Muscle layer of colon (tissue), 2 donors: Measurements from ENCODE around the gene PYGB.

Experiments used
- H3K27ac ChIP-seq: one replicate; pipeline ENCODE4 v1.7.0; 2013; ENCODE audit warnings: low read depth, mild to moderate bottlenecking, low read length, moderate library complexity
- H3K27me3 ChIP-seq, 2 donors: one replicate each; pipeline ENCODE4 v1.7.0; 2013; ENCODE audit warnings: low read length in 2 of 2, mild to moderate bottlenecking in 2 of 2; ENCODE audit not compliant: insufficient read depth in 2 of 2, control insufficient read depth in 1 of 2
- H3K36me3 ChIP-seq: one replicate; pipeline ENCODE4 v1.7.0; 2013; ENCODE audit warnings: mild to moderate bottlenecking, low read length; ENCODE audit not compliant: insufficient read depth
- H3K4me1 ChIP-seq: one replicate; pipeline ENCODE4 v1.7.0; 2013; ENCODE audit warnings: mild to moderate bottlenecking, low read length; ENCODE audit not compliant: insufficient read depth
- H3K4me3 ChIP-seq, 2 donors: one replicate each; pipeline ENCODE4 v1.7.0; 2013; ENCODE audit warnings: low read length in 2 of 2, low read depth in 1 of 2, mild to moderate bottlenecking in 1 of 2, moderate library complexity in 1 of 2
- H3K9ac ChIP-seq: one replicate; pipeline ENCODE4 v1.7.0; 2013; ENCODE audit warnings: low read length
- H3K9me3 ChIP-seq: one replicate; pipeline ENCODE4 v1.7.0; 2013; ENCODE audit warnings: mild to moderate bottlenecking, low read length
- donor health status: abdominal sarcoma.
- donor health status: Adenocarcinoma of cecum.

PYGB gene

DNA sequence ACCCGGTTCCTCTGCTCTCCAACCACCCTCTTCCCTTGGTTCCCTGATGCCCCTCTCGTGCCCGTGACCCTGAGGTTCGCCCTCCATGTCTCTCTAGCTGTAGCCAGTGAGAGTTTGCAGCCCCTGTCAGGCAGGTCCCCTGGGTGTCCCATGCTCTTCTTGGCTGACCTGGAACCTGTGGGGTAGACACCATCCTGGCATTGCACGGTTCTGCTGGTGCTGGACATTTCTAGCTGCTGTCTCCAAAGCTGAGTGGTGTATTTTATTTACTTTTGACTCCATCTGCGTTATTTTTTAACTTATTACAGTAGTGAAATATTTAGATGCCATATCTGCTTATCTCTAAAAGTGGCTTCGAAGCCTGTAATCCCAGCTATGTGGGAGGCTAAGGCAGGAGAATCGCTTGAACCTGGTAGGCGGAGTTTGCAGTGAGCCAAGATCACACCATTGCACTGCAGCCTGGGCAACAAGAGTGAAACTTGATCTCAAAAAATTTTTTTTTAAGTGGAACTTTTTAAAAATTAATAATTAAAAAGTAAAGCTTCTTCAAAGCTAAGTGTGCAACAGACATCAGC lies 39.8 kb upstream of the PYGB start:
- H3K27ac ChIP-seq, result no peak overlapping the region

DNA sequence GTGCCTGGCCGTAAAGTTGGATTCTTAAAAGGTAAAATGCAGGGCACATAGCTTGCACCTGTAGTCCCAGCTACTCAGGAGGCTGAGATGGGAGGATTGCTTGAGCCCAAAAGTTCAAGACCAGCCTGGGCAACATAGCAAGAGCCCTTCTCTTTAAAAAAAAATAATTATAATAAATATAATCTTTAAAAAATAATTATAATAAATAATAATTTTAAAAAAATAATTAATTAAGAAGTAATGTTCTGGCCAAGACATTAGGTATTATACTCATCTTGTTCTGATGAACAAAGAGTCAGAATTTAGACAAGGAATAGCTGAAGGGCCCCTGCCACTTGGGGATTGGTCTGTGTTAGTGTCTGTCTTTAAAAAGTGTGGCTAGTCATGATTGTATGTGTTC lies 38.5 kb upstream of the PYGB start:
- peaks cover 12% of the 10 kb centered on the region for H3K4me1 ChIP-seq
- H3K36me3 ChIP-seq, result peaks cover 30% of the 10 kb centered on the region
- H3K4me3 ChIP-seq, result no peak overlapping the region
- H3K27me3 ChIP-seq, result no peaks in the 10 kb centered on the region
- H3K27ac ChIP-seq, result no peak overlapping the region
- no peak overlapping the region for H3K9ac ChIP-seq
- no peaks in the 10 kb centered on the region for H3K9me3 ChIP-seq

More for the DNA sequence above, 39.8 kb upstream of the PYGB start:
- Histone ChIP-seq H3K4me1 (peaks cover 12% of the 10 kb centered on the region), H3K27me3 (no peaks in the 10 kb centered on the region), H3K9me3 (no peaks in the 10 kb centered on the region), H3K4me3 (no peak overlapping the region), H3K9ac (no peak overlapping the region), H3K36me3 (peaks cover 17% of the 10 kb centered on the region)

DNA sequence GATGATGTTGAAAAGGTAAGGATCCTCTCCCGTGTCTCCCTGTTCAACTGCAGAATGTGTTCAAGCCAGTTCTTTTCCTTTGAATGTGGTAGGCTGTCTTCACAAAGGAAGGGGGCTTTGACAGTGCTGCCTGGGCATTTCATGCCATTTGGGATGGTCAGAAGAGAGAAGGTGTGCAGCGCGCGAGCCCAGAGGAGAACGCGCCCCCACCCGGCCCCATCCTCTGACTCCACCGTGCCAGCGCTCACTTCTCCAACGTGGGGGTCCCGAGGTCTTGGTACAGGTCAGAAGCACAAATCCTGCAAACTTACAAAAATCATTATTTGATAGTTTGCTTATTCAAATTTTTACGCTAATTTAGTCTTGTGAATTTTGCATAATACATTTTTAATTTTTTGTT lies 38.0 kb upstream of the PYGB start:
- H3K9ac ChIP-seq, result no peak overlapping the region
- H3K9me3 ChIP-seq, result no peaks in the 10 kb centered on the region
- H3K27ac ChIP-seq, result no peak overlapping the region
- no peaks in the 10 kb centered on the region for H3K27me3 ChIP-seq
- peaks cover 8% of the 10 kb centered on the region for H3K4me1 ChIP-seq
- peaks cover 36% of the 10 kb centered on the region for H3K36me3 ChIP-seq
- no peak overlapping the region for H3K4me3 ChIP-seq

DNA sequence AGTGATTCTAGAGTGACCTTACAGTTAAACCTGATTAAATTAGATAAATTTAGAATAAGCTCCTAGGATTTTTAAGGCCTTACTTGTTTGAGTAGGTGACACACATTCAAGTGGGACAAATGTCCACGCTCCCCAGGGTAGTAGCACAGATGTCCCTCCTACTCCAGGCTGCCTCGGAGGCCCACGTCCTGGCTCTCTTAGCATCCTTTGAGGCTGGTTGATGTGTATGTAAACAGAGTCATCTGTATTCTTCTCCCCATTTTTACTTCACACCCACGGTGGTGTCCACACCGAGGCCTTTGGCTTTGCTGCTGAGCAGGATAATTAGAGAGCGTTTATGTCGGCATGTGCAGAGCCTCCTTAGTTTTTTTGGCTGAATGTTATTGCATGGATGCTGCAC lies 36.6 kb upstream of the PYGB start:
- no peaks in the 10 kb centered on the region for H3K4me1 ChIP-seq

DNA sequence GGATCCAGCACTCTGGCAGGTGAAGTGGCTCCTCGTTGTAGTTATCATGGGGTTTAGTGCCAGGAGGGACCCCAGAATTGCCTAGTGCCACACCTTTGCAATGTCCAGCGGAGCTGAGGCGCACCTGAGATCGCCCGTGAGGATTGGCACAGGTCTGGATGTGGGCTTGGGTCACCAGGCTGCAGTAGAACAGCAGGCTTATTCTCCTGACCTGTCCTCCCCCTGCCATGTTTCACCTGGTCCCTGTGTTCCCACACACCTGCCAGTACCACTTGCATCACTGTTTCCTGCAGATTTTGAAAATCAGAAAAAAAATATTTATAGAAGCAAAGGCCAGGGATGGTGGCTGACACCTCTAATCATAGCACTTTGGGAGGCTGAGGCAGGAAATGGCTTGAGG lies 35.6 kb upstream of the PYGB start:
- Histone ChIP-seq H3K4me1 (no peaks in the 10 kb centered on the region), H3K36me3 (peaks cover 56% of the 10 kb centered on the region), H3K9me3 (no peaks in the 10 kb centered on the region)

More for the DNA sequence above, 36.6 kb upstream of the PYGB start:
- Histone ChIP-seq H3K27me3 (no peaks in the 10 kb centered on the region), H3K9me3 (no peaks in the 10 kb centered on the region), H3K9ac (no peak overlapping the region), H3K4me3 (no peak overlapping the region), H3K27ac (no peak overlapping the region), H3K36me3 (peaks cover 49% of the 10 kb centered on the region)

DNA sequence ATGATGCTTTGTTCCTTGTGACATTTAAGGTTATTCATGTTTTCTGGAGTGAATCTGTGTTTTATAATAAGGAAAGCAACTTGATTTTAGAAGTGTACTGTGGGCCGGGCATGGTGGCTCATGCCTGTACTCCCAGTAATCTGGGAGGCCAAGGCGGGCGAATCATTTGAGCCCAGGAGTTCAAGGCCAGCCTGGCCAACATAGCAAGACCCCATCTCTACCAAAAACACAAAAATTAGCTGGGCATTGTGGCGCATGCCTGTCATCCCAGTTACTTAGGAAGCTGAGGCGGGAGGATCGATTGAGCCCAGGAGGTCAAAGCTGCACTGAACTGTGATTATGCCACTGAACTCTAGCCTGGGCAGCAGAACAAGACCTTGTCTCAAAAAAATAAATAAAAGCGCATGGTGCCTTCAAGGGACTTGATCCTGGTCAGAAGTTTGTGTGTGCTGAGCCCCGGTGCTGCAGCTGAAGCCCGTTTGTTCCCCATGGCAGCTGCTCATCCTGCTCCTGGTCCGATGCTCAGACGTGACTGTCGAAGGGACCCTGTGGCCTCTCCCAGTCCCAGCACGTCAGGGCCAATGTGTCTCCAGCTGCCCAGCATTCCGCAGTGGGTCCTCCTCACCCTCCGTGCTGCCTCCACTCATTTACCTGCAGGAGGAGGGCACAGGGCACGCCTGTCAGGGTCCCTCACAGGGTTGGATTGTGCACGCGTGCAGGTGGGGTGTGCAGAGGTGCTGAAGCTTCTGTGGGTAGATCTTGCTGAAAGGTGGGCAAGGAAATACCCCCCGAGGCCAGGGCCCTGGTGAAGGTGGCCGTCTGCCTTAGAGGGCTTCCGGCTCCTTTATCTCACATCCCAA lies 34.1 kb upstream of the PYGB start:
- H3K9ac ChIP-seq, result no peak overlapping the region
- no peaks in the 10 kb centered on the region for H3K27me3 ChIP-seq
- H3K4me3 ChIP-seq, result no peak overlapping the region
- no peaks in the 10 kb centered on the region for H3K9me3 ChIP-seq
- no peak overlapping the region for H3K27ac ChIP-seq
- peaks cover 72% of the 10 kb centered on the region for H3K36me3 ChIP-seq
- H3K4me1 ChIP-seq, result no peaks in the 10 kb centered on the region

More for the DNA sequence above, 35.6 kb upstream of the PYGB start:
- no peaks in the 10 kb centered on the region for H3K27me3 ChIP-seq
- H3K27ac ChIP-seq, result no peak overlapping the region
- H3K4me3 ChIP-seq, result no peak overlapping the region
- no peak overlapping the region for H3K9ac ChIP-seq

DNA sequence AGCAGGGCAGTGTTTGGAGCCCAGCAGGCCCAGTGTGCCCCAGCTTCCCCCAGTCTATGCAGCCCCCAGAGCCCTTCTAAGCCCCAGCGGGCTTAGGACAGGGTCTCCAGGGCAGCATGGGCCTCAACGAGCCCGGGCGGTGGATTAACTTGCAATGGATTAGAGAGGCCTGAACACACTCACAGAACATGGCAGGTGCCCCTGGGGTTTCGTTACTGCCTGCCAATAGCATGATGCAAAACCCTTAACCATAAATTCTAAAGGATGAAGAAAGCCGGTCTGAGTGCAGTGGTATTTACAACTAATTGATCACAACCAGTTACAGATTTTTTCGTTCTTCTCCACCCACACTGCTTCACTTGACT lies 33.5 kb upstream of the PYGB start:
- H3K9ac ChIP-seq, result no peak overlapping the region
- H3K27me3 ChIP-seq, result no peaks in the 10 kb centered on the region
- H3K4me3 ChIP-seq, result no peak overlapping the region
- H3K4me1 ChIP-seq, result no peaks in the 10 kb centered on the region
- no peak overlapping the region for H3K27ac ChIP-seq
- H3K36me3 ChIP-seq, result peaks cover 72% of the 10 kb centered on the region
- H3K9me3 ChIP-seq, result no peaks in the 10 kb centered on the region

DNA sequence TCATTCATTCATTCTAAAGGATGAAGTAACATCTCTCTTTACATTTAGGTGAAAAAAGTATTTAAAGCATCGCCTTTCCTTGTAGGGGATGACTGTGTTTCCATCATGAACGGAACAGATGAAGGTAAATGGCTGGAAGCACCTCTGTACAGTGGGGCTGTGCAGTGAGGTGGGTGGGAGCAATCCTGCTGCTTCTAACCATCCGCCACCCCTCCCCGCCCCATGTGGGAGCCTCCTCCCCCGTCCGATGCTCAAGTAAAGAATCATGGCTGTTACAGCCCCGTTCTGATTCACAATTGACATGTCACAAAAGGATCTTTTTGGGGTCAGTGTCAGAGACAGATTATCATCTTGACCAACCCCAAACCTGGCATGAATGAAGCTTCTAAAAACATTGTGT lies 33.1 kb upstream of the PYGB start:
- Histone ChIP-seq H3K9ac (no peak overlapping the region), H3K36me3 (peaks cover 72% of the 10 kb centered on the region), H3K27ac (no peak overlapping the region), H3K27me3 (no peaks in the 10 kb centered on the region), H3K4me3 (no peak overlapping the region), H3K4me1 (no peaks in the 10 kb centered on the region), H3K9me3 (no peaks in the 10 kb centered on the region)

DNA sequence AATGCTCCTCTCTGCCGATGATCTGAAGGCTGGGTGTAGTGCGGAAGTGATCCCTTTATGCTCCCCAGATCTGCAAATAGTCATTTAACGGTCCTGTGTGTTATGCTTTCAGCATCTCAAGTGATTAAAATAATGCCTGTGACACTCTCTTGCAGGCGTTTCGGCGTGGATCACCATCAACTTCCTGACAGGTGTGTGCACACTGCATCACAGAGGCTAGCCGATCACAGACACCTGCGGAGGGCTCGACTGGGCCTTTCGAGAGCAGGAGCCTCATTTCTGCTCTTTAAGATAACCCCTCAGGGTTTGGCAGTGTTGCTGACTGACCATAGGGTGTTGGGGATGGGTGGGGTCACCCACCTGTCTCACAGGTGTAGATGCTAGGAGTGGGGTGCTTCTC lies 32.4 kb upstream of the PYGB start:
- no peak overlapping the region for H3K9ac ChIP-seq
- no peak overlapping the region for H3K27ac ChIP-seq
- H3K4me1 ChIP-seq, result no peaks in the 10 kb centered on the region
- H3K4me3 ChIP-seq, result no peak overlapping the region
- H3K9me3 ChIP-seq, result no peaks in the 10 kb centered on the region
- no peaks in the 10 kb centered on the region for H3K27me3 ChIP-seq
- H3K36me3 ChIP-seq, result peaks cover 74% of the 10 kb centered on the region

DNA sequence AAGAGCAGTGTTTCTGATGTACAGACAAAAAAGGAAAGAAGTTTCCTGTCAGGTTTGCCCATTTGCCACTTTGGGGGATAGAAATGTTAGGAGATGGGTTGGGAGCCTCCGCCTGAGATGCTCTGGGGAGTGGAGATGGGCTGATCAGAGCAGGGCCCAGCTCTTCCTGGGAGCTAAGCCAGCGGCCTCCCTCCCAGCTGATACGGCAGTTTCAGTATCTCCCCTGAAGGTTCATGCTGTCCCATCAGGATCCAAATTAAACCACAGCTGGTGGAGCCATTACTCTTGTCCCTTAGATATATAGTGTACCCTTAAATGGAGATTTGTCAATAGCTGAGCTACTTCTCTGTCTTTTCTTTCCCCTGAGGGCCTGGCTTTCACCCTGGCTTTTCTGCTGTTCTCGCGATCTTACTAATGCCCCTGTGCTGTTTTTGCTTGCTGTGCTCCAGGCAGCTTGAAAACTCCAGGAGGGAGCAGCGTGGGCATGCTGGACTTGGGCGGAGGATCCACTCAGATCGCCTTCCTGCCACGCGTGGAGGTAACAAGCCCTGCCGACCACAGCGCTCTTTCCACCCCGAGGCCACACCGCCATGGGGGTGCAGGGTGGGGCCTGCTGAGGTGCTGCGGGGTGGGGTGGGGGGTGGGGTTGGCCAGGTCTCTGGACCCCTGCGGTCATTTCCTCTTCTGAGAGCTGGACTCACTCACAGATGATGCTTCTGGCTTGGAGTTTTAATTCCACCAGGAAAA lies 31.5 kb upstream of the PYGB start:
- H3K27ac ChIP-seq, result no peak overlapping the region

DNA sequence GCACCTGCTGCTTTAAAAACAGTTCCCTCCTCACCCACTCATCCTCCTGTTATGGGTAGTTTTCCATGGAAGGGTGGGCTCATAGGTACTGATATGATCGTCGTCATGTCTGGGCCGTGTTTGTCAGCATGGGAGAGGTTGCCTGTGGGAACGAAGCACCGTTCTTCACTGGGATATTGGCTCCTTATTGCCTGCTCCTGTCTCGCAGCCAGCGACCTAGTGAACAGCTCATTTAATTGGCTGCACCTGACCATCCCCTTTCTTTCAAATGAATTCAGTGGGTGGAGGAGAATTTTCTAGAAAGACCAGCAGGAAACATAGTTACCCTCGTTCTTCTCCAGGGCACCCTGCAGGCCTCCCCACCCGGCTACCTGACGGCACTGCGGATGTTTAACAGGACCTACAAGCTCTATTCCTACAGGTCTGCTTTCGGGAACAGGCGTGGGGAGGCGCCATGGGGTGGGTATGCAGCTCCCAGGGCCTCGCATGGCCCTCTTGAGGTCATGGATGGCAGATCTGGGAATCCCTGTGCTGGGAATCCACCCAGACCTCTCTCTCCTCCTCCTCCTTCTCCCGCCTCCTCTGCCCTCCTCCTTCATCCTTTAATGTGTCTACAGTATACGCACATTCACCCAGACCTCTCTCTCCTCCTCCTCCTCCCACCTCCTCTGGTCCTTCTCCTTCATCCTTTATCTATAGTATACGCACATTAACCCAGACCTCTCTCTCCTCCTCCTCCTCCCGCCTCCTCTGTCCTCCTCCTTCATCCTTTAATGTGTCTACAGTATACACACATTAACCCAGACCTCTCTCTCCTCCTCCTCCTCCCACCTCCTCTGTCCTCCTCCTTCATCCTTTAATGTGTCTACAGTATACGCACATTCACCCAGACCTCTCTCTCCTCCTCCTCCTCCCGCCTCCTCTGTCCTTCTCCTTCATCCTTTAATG lies 30.4 kb upstream of the PYGB start:
- no peak overlapping the region for H3K4me3 ChIP-seq
- H3K4me1 ChIP-seq, result no peaks in the 10 kb centered on the region
- no peak overlapping the region for H3K9ac ChIP-seq
- H3K36me3 ChIP-seq, result peaks cover 66% of the 10 kb centered on the region
- H3K9me3 ChIP-seq, result no peaks in the 10 kb centered on the region
- no peaks in the 10 kb centered on the region for H3K27me3 ChIP-seq
- no peak overlapping the region for H3K27ac ChIP-seq

More for the DNA sequence above, 31.5 kb upstream of the PYGB start:
- H3K9ac ChIP-seq, result no peak overlapping the region
- no peaks in the 10 kb centered on the region for H3K4me1 ChIP-seq
- H3K27me3 ChIP-seq, result no peaks in the 10 kb centered on the region
- no peaks in the 10 kb centered on the region for H3K9me3 ChIP-seq
- peaks cover 76% of the 10 kb centered on the region for H3K36me3 ChIP-seq
- H3K4me3 ChIP-seq, result no peak overlapping the region
